HepG2 (cell line): ENCODE results near the gene CADM2. TPM values are rescaled to one million over a fixed set of nuclear protein-coding genes. Genes with fewer than 3 reads are reported as not detected.

Source experiments
- ATAC-seq: fragments of 200-7000 bp; cut with Tn5 transposase; 3 replicates; pipeline ENCODE4 v1.9.1; 2020; ENCODE audit warnings: mild to moderate bottlenecking, moderate library complexity
- BruUV-seq: library from RNA; stranded (reverse); fragments of 400-500 nt; replicated peaks from 2 replicates; lab custom pipeline; 2021; lab: Mats Ljungman, UMichigan
- CTCF ChIA-PET: fragments of 300-600 bp; formaldehyde crosslinking; extraction: SDS; loops from one replicate; lab custom pipeline; 2021; ENCODE audit warnings: low total read pairs, inconsistent platforms, low intra/inter-chr PET ratio; lab: Yijun Ruan, JAX
- POLR2A ChIA-PET: fragments of 350-600 bp; sonication (Branson Sonifier 250); formaldehyde crosslinking; loops from one replicate; lab custom pipeline; 2020; ENCODE audit warnings: antibody characterized with exemption, inconsistent platforms; lab: Yijun Ruan, JAX
- DNase-seq: peaks from one replicate; pipeline ENCODE4 v3.0.0-alpha.2; 2015; ENCODE audit warnings: low spot score
- FAIRE-seq: peaks from 3 replicates; lab custom pipeline; 2011; peaks lifted over from hg19 to GRCh38; lab: Jason Lieb, UNC
- H2AFZ ChIP-seq: one replicate; pipeline ENCODE4 v1.6.1; 2011; ENCODE audit warnings: low read length, inconsistent platforms
- H3K27ac ChIP-seq: fragments of 300-600 bp; 3 replicates; pipeline ENCODE4 v1.8.0; 2011; ENCODE audit warnings: mixed run types, mild to moderate bottlenecking, mixed read lengths, low read length, inconsistent platforms; ENCODE audit not compliant: insufficient read depth; ENCODE audit errors: extremely low read length
- H3K27me3 ChIP-seq, 2 experiments: fragments of 200-600 bp in 1 of 2; 2 replicates in 1 of 2; 3 replicates in 1 of 2; pipeline versions ENCODE4 v1.6.0 to v1.8.0; 2011; ENCODE audit warnings: low read length in 2 of 2, mild to moderate bottlenecking in 2 of 2, moderate library complexity in 2 of 2, inconsistent platforms in 1 of 2; ENCODE audit not compliant: insufficient read depth in 2 of 2, control insufficient read depth in 1 of 2
- H3K36me3 ChIP-seq, 2 experiments: fragments of 200-600 bp in 1 of 2; replicated peaks in 1 of 2; 2 replicates in 1 of 2; 3 replicates in 1 of 2; pipeline versions ENCODE4 v1.5.1 to v1.8.0; 2011; ENCODE audit warnings: low read length in 2 of 2, inconsistent platforms in 1 of 2; ENCODE audit not compliant: insufficient read depth in 2 of 2, control insufficient read depth in 1 of 2
- H3K4me1 ChIP-seq: 2 replicates; pipeline ENCODE4 v1.5.1; 2012; ENCODE audit warnings: low read length, inconsistent platforms; ENCODE audit not compliant: insufficient read depth
- H3K4me2 ChIP-seq: 2 replicates; pipeline ENCODE4 v1.6.0; 2011; ENCODE audit warnings: low read depth, low read length, inconsistent platforms
- H3K4me3 ChIP-seq, 3 experiments: fragments of 200-600 bp in 1 of 3; sonication (generic), shearing (Covaris generic) in 1 of 3; replicated peaks in 1 of 3; 2 replicates each; pipeline ENCODE4 v1.5.1; 2011 to 2016; ENCODE audit warnings: low read length in 3 of 3, inconsistent platforms in 2 of 3, low read depth in 2 of 3, mild to moderate bottlenecking in 2 of 3, control low read depth in 1 of 3, mixed read lengths in 1 of 3; ENCODE audit not compliant: insufficient read depth in 1 of 3
- H3K79me2 ChIP-seq: one replicate; pipeline ENCODE4 v1.6.1; 2011; ENCODE audit warnings: low read length, inconsistent platforms; ENCODE audit not compliant: insufficient read depth
- H3K9ac ChIP-seq: 2 replicates; pipeline ENCODE4 v1.6.0; 2011; ENCODE audit warnings: mild to moderate bottlenecking, low read depth, low read length, inconsistent platforms; ENCODE audit not compliant: insufficient read depth
- H3K9me3 ChIP-seq: 2 replicates; pipeline ENCODE4 v1.5.1; 2012; ENCODE audit warnings: mild to moderate bottlenecking, low read length
- H4K20me1 ChIP-seq: 2 replicates; pipeline ENCODE4 v1.6.0; 2011; ENCODE audit warnings: inconsistent platforms, mild to moderate bottlenecking, low read length, moderate library complexity; ENCODE audit not compliant: insufficient read depth
- DZIP1 ChIP-seq: sonication (generic); formaldehyde crosslinking; IDR thresholded peaks from 2 replicates; pipeline ENCODE4 v1.5.0; 2020; ENCODE audit warnings: mild to moderate bottlenecking, missing genetic modification reagents
- HNRNPLL ChIP-seq: fragments of 200-400 bp; formaldehyde crosslinking; IDR thresholded peaks from 2 replicates; pipeline ENCODE4 v1.6.1; 2017; ENCODE audit warnings: mild to moderate bottlenecking, low read depth, low read length; ENCODE audit not compliant: poor library complexity, severe bottlenecking
- JDP2 ChIP-seq: sonication (generic); formaldehyde crosslinking; IDR thresholded peaks from 2 replicates; pipeline ENCODE4 v1.8.1; 2022; ENCODE audit warnings: missing genetic modification reagents, borderline replicate concordance
- KDM1A ChIP-seq: IDR thresholded peaks from 2 replicates; pipeline ENCODE4 v1.6.1; 2016; ENCODE audit warnings: missing compliant biosample characterization
- MEIS1 ChIP-seq: sonication (generic); formaldehyde crosslinking; IDR thresholded peaks from 2 replicates; pipeline ENCODE4 v1.9.0; 2021; ENCODE audit warnings: mild to moderate bottlenecking, missing genetic modification reagents, moderate library complexity, borderline replicate concordance
- MIXL1 ChIP-seq: IDR thresholded peaks from 2 replicates; pipeline ENCODE4 v1.6.1; 2016
- NKX3-1 ChIP-seq: sonication (generic); formaldehyde crosslinking; IDR thresholded peaks from 2 replicates; pipeline ENCODE4 v1.5.0; 2020; ENCODE audit warnings: missing genetic modification reagents
- SIX4 ChIP-seq: sonication (generic); formaldehyde crosslinking; IDR thresholded peaks from 2 replicates; pipeline ENCODE4 v1.4.0; 2020; ENCODE audit warnings: missing genetic modification reagents
- XRCC5 ChIP-seq: fragments of 200-400 bp; formaldehyde crosslinking; optimal IDR thresholded peaks from 2 replicates; pipeline ENCODE3; 2017; ENCODE audit warnings: mild to moderate bottlenecking, low read length
- ZC3H13 ChIP-seq: sonication (generic); formaldehyde crosslinking; IDR thresholded peaks from 2 replicates; pipeline ENCODE4 v1.8.1; 2023; ENCODE audit warnings: mild to moderate bottlenecking, missing genetic modification reagents, moderate library complexity
- ZFP62 ChIP-seq: sonication (generic); formaldehyde crosslinking; IDR thresholded peaks from 2 replicates; pipeline ENCODE4 v1.4.0; 2020; ENCODE audit warnings: missing genetic modification reagents
- ZNF362 ChIP-seq: sonication (generic); formaldehyde crosslinking; IDR thresholded peaks from 2 replicates; pipeline ENCODE4 v1.4.0; 2020; ENCODE audit warnings: missing genetic modification reagents, mild to moderate bottlenecking, borderline replicate concordance
- ZNF382 ChIP-seq: sonication (generic); formaldehyde crosslinking; IDR thresholded peaks from 2 replicates; pipeline ENCODE4 v1.5.0; 2020; ENCODE audit warnings: missing genetic modification reagents, mild to moderate bottlenecking, borderline replicate concordance
- ZNF720 ChIP-seq: sonication (generic); formaldehyde crosslinking; IDR thresholded peaks from 2 replicates; pipeline ENCODE4 v1.4.0; 2020; ENCODE audit warnings: missing genetic modification reagents
- ZNF878 ChIP-seq: sonication (generic); formaldehyde crosslinking; IDR thresholded peaks from 2 replicates; pipeline ENCODE4 v1.8.1; 2023; ENCODE audit warnings: mild to moderate bottlenecking, missing genetic modification reagents, moderate library complexity
- WGBS: methylation state at CpG from one replicate; pipeline ENCODE4 v1.1.6; 2017; ENCODE audit warnings: low lambda C conversion rate; 5-methylcytosine and 5-hydroxymethylcytosine counted together
- in situ Hi-C: cut with HindIII; loops from 2 replicates; pipeline ENCODE4 v1.10.0; 2017; ENCODE audit warnings: low pct_unique_long_range_greater_than_20kb; ENCODE audit not compliant: extremely low pct_ligation_motif_present
- intact Hi-C: fragments of 100-400 bp; cut with micrococcal nuclease; formaldehyde crosslinking; loops from one replicate; pipeline ENCODE4 v1.10.0; 2022; ENCODE audit not compliant: unreplicated experiment
- polyA plus RNA-seq, 8 experiments: library from polyadenylated mRNA; depleted of rRNA in 3 of 8; stranded (reverse) in 7 of 8; unstranded in 1 of 8; fragments of >200 nt; fragmentation: Illumina TruSeq in 4 of 8; extraction: Trizol in 4 of 8; gene quantifications; 2 replicates each; pipeline versions ENCODE4 v1.2.1 to v1.2.3, GENCODE V29; 2011 to 2016; ENCODE audit warnings: low read depth in 4 of 8, missing spikeins in 1 of 8, mixed read lengths in 1 of 8; ENCODE audit not compliant: insufficient read depth in 1 of 8
- total RNA-seq, 5 experiments: library from RNA; depleted of rRNA; stranded (reverse); fragments of >200 nt; fragmentation: Illumina TruSeq; extraction: Trizol; gene quantifications; 2 replicates each; pipeline ENCODE4 v1.2.3, GENCODE V29; 2016; ENCODE audit warnings: low read depth in 1 of 5

The CADM2 gene
- total and polyA plus RNA-seq, 2 of the 13 experiments (the other 11 are each of a cell fraction or from before 2014, with no cell fraction given) = not detected

DNA sequence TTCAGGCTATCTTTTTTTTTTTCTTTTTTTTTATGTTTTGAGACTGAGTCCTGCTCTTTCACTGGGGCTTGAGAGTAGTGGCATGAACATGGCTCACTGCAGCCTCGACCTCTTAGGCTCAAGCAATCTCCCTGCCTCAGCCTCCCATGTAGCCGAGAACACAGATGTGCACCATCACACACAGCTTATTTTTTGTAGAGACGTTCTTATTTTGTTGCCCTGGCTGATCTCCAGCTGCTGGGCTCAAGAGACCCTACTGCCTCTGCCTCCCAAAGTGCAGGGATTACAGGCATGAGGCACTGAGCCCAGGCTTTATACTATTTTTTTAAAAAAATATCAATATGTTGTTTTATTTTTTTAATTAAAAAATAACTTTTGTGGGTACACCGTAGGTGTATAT is 467.3 kb downstream of the CADM2 start:
- H2AFZ ChIP-seq = no peak overlapping the region
- POLR2A ChIA-PET = no interaction called here
- in situ Hi-C loops = no loop called here

DNA sequence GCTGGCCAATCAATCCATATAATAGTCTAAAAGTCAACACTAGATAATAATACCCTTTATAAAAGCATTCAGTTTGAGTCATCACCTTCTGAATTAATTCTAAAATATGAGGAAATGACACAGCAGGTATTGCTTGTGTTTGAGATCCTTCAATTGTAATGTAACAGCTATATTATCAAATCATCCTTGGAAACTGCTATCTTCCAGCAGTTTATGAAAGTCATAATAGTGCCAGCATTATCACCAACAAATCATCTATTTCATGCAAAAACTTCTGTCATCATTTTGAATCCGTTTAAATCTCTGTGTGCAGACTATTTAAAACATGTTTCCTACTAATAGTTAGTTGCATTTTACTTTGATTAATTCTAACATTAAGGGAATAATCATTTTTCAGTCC is 468.7 kb downstream of the CADM2 start:
- in situ Hi-C loops (no loop called here), intact Hi-C loops (no loop called here)
- BruUV-seq = no TSS peak
- DNase-seq = no peak
- Histone ChIP-seq H2AFZ (no peak overlapping the region), H4K20me1 (no peaks in the 10 kb centered on the region), H3K9ac (no peak overlapping the region), H3K4me2 (no peak overlapping the region), H3K27me3 (no peaks in the 10 kb centered on the region; a peak in 1 of 5 replicates), H3K4me3 (no peak overlapping the region), H3K9me3 (no peaks in the 10 kb centered on the region), H3K27ac (no peak overlapping the region), H3K79me2 (no peaks in the 10 kb centered on the region), H3K4me1 (no peaks in the 10 kb centered on the region), H3K36me3 (no peaks in the 10 kb centered on the region)
- ChIA-PET CTCF (no interaction called here), POLR2A (no interaction called here)
- 0% methylated on average over 1 of the region's 1 CpG for WGBS
- no peak for FAIRE-seq
- ATAC-seq = no peak
- TF ChIP-seq ZC3H13 (CRISPR knock-in tag) (no peak), ZNF720 (CRISPR knock-in tag) (no peak), MIXL1 (CRISPR knock-in tag) (no peak), JDP2 (CRISPR knock-in tag) (no peak), SIX4 (CRISPR knock-in tag) (no peak), ZNF362 (no peak), ZFP62 (no peak), KDM1A (CRISPR knock-in tag) (no peak), DZIP1 (CRISPR knock-in tag) (no peak), MEIS1 (CRISPR knock-in tag) (no peak), ZNF878 (CRISPR knock-in tag) (no peak), XRCC5 (no peak), HNRNPLL (no peak), NKX3-1 (CRISPR knock-in tag) (no peak)

More for the DNA sequence above, 467.3 kb downstream of the CADM2 start:
- DNase-seq = no peak
- no peak for ATAC-seq
- no TSS peak for BruUV-seq
- H3K4me1 ChIP-seq = no peaks in the 10 kb centered on the region
- no peaks in the 10 kb centered on the region for H4K20me1 ChIP-seq
- no peaks in the 10 kb centered on the region for H3K27me3 ChIP-seq
- H3K4me2 ChIP-seq = no peak overlapping the region
- WGBS = 2% methylated on average over 4 of the region's 4 CpGs
- FAIRE-seq = no peak
- no peaks in the 10 kb centered on the region for H3K9me3 ChIP-seq
- CTCF ChIA-PET = no interaction called here
- H3K27ac ChIP-seq = no peak overlapping the region
- H3K79me2 ChIP-seq = no peaks in the 10 kb centered on the region
- H3K9ac ChIP-seq = no peak overlapping the region
- TF ChIP-seq ZNF382 (CRISPR knock-in tag) = no peak
- TF ChIP-seq, all 625 proteins: peak for 0
- Histone ChIP-seq H3K36me3 (no peaks in the 10 kb centered on the region), H3K4me3 (no peak overlapping the region)
- intact Hi-C loops = no loop called here
